ENCODE data around the gene MDM1. TPM values are rescaled to one million over a fixed set of nuclear protein-coding genes. Genes with fewer than 3 reads are reported as not detected.

Gene MDM1
- total RNA-seq, 1 experiment from 2014 or later, result 10.6 TPM

- H3K79me1 ChIP-seq (ENCODE audit: insufficient read depth, low read depth, low read length, poor library complexity, severe bottlenecking), result no peaks in the 10 kb centered on the region
- H3T11ph ChIP-seq (ENCODE audit: low read length), result no peak overlapping the region
- WGBS (ENCODE audit: extremely low coverage, insufficient read length, low lambda C conversion rate), result no CpG with 5 or more reads among the region's 2 CpGs
- no peak overlapping the region for H3K23ac ChIP-seq (ENCODE audit: insufficient read length, low read depth, low read length)
- H3K27ac Mint-ChIP-seq, result no peak overlapping the region
- H3K14ac ChIP-seq (ENCODE audit: insufficient read depth, low read length), result no peak overlapping the region
- no peak overlapping the region for H2BK12ac ChIP-seq (ENCODE audit: insufficient read length, low read depth, low read length)
- H3K4me3 Mint-ChIP-seq, result no peak overlapping the region
- no peak overlapping the region for H4K5ac ChIP-seq (ENCODE audit: insufficient read length, low read depth, low read length)
- no peak overlapping the region for H3K4ac ChIP-seq (ENCODE audit: low read depth, low read length)
- H3K27ac ChIP-seq (ENCODE audit: insufficient read length, low read depth, low read length), result no peak overlapping the region
- no peak for TF ChIP-seq CTCF (conservative IDR thresholded peaks at IDR 0.05)
- no peaks in the 10 kb centered on the region for H4K20me1 ChIP-seq (ENCODE audit: control insufficient read depth, insufficient read depth, insufficient read length)
- no peaks in the 10 kb centered on the region for H3K27me3 ChIP-seq (ENCODE audit: insufficient read depth, low read length)
- H3K23me2 ChIP-seq (ENCODE audit: insufficient read length, low read depth, low read length, poor library complexity, severe bottlenecking), result no peaks in the 10 kb centered on the region
- no peak overlapping the region for H2BK120ac ChIP-seq (ENCODE audit: low read depth, low read length, poor library complexity, severe bottlenecking)
- no peaks in the 10 kb centered on the region for H3K79me2 ChIP-seq (ENCODE audit: insufficient read depth, low read length)
- H2BK5ac ChIP-seq (ENCODE audit: insufficient read length, low read length), result no peak overlapping the region
- H3K4me1 Mint-ChIP-seq, result no peaks in the 10 kb centered on the region
- H3K4me2 ChIP-seq (ENCODE audit: insufficient read depth, insufficient read length, low read length), result no peak overlapping the region
- no peak overlapping the region for H3K18ac ChIP-seq (ENCODE audit: insufficient read length, low read depth, low read length)
- H3K56ac ChIP-seq (ENCODE audit: insufficient read length, low read depth, low read length), result no peak overlapping the region
- H2AFZ ChIP-seq (ENCODE audit: low read length), result no peak overlapping the region
- H3K27me3 Mint-ChIP-seq (ENCODE audit: low read depth), result no peaks in the 10 kb centered on the region
- H2BK20ac ChIP-seq (ENCODE audit: low read depth, low read length, poor library complexity, severe bottlenecking), result no peak overlapping the region
- H2BK15ac ChIP-seq (ENCODE audit: low read depth, low read length), result no peak overlapping the region
- H3K9me3 ChIP-seq (ENCODE audit: control insufficient read depth, low read depth, low read length), result no peaks in the 10 kb centered on the region
- no peak overlapping the region for H3K9ac ChIP-seq (ENCODE audit: extremely low read depth, insufficient read length, low read length)
- H3K36me3 Mint-ChIP-seq (ENCODE audit: insufficient read depth in 1 of 3, low read depth in 3 of 3), result peaks cover 0 to 3% (median 3%) of the 10 kb centered on the region in 3 experiments; a peak in 3 of 7 replicates
- no peak overlapping the region for H4K8ac ChIP-seq (replicated peaks; ENCODE audit: insufficient read length, low read depth, low read length)
- no peak overlapping the region for H2AK5ac ChIP-seq (ENCODE audit: insufficient read length, low read length)
- no peak overlapping the region for H4K91ac ChIP-seq (ENCODE audit: insufficient read length, low read depth, low read length)
- no peak for DNase-seq
- no peaks in the 10 kb centered on the region for H3K4me1 ChIP-seq (ENCODE audit: insufficient read depth, low read length)
- H3K9me3 Mint-ChIP-seq, result no peaks in the 10 kb centered on the region
These were observed 11.0 kb downstream of the MDM1 start for GRCh38 chr12:68321140-68321539.

Measured in H9 (cell line).